TTC549 (cell line): Measurements from ENCODE around the gene USP44.
"Not testable (repeated sequence)": the region's sequence is repeated elsewhere in the genome, so short reads cannot be mapped to it uniquely, and the experiment has no call there.

ENCODE experiments used
- FAIRE-seq: peaks from 2 replicates; lab custom pipeline; 2012; peaks lifted over from hg19 to GRCh38; lab: Jason Lieb, UNC

USP44 gene

DNA sequence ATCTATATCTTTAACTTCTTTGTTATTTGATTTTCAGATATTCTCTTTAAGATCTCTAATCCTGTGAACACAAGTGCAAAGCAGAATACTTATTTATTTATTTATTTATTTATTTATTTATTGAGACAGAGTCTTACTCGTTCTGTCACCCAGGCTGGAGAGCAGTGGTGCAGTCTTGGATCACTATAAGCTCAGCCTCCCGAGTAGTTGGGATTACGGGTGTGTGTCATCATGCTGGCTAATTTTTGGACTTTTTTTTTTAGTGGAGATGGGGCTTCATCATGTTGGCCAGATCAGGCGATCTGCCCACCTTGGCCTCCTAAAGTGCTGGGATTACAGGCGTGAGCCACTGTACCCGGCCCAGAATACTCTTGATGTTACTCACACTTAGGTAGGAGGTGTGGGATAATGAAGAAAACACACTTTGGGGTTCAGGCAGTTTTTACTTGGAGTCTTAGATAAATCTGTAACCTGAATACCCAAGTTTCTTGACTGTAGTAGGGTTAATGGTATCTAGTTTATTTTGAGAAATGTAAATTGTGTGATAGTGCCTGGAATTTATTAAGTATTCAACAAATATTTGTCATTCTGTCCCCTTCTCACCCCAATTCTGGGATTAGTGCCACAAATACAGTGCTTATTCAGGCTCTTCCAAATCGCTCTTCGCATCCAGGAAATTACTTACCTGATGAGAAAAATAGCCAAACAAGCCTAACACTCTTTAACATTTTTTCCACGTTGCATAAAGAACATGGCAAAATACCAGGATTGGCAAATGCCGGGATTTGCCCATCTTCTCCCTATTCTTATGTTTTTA, 44.4 kb downstream of the USP44 start:
- no peak for FAIRE-seq

DNA sequence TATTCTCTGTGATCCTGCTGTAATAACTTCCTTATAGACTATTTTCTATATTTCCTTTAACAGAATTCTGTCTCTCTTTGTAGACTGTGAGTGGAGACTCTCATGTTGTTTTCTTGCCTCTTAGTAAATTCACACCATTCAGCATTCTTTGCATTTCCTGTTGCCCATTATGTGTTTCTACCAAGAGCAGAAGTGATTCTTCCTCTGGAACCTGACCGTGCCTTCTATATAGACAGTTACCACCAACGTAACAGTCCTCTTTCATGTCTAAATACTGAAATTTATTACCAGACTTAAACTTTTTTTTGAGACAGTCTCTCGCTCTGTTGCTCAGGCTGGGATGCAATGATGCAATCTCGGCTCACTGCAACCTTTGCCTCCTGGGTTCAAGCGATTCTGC, 46.2 kb downstream of the USP44 start:
- FAIRE-seq = no peak

DNA sequence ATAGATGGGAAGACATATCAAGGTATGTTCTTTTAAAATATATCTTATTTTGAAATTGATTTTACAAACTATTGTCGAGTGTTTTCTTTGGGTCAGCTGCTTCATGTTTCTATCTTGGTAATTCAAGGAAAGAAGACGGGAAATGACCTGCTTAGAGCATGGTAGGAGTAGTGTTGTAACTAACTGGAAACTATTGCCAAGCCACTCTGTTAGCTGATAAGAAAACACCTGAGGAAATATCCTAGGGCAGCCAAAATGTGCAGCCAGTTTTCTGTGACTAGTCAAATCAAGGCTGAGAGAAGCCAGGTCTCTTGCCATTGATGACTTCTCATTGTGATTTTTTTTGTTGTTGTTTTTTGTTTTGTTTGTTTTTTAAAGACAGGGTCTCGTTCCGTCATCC, 47.1 kb downstream of the USP44 start:
- FAIRE-seq = no peak

DNA sequence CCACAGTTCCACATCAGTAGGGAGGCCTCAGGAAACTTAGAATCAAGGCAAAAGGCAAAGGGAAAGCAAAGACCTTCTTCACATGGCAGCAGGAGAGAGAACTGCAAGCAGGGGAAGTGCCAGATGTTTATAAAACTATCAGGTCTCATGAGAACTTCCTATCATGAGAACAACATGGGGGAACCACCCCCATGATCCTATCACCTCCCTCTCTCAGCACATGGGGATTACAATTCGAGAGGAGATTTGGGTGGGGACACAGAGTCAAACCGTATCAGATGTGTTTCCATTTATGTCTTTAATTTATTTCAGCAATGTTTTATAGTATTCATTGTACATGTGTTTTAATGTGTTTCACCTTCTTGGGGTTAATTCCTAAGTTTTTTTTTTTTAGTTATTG, 51.5 kb downstream of the USP44 start:
- no peak for FAIRE-seq

DNA sequence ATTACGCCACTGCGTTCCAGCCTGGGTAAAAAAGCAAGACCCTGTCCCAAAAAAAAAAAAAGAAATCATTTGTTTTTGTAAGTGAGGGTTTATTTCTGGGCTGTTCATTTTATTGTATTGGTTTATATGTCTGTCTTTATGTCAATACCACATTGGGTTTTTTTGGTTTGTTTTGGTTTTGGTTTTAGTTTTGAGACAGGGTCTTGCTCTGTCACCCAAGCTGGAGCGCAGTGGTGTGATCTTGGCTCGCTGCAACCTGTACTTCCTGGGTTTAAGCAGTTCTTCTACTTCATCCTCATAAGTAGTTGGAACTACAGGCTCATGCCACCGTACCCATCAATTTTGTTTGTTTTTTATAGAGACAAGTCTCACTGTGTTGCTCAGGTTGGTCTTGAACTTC, 52.3 kb downstream of the USP44 start:
- no peak for FAIRE-seq

DNA sequence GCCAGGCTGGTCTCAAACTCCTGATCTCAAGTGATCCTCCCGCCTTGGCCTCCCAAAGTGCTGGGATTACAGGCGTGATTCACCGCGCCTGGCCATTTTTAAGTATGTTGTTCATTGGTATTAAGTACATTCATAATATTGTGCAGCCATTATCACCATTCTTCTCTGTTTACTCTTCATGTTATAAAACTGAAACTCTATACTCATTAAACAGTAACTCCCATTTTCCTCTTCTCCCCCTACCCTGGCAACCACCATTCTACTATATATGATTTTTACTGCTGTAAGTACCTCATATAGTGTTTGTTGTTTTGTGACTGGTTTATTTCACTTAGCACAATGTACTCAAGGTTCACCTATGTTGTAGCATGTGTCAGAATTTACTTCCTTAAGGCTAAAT, 54.2 kb downstream of the USP44 start:
- no peak for FAIRE-seq

DNA sequence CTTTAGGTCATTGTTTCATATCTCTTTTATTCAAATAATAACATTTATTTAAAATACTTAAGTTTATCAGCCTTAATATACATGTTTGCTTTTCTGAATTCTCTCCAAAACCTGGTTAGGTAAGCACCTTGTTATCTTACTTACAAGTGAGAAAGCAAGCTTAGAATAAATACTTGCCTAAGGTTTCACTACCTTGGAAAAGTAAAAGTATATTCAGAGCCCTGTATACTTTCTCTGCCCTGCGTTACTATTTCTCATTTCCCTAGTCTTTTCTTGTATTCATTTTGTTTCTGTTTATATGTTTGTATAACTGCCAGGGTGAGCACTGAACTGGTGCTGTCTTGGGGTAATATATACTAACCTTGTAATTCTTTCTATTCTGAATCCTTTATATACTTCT, 55.8 kb downstream of the USP44 start:
- no peak for FAIRE-seq

DNA sequence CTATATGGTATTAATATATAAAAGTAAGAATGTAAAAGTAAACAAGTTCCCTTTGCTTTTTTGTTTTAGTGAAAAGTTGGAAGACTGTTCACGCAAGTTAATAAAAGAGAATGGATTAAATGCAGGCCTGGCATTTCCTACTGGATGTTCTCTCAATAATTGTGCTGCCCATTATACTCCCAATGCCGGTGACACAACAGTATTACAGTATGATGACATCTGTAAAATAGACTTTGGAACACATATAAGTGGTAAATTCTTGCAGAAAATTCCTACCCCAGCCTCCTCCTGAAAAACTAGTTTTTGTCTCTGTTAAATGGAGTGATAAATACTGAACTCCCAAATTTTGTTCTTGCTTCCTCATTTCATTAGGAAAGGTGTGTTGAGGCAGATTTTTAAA, 56.4 kb downstream of the USP44 start:
- FAIRE-seq = no peak

DNA sequence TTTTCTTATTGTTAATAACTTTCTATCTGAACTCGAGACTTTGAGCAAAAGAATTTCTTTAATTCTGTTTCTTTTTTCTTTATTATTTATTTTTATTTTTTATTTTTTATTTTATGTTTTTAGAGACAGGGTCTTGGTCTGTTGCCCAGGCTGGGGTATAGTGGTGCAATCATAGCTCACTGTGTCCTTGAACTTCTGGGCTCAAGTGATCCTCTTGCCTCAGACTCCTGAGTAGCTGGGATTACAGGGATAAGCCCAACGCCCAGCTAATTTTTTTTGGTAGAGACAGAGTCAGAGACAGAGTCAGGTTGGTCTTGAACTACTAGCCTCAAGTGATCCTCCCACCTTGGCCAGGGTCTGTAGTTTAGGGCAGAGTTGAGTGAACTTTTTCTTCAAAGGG, 58.8 kb downstream of the USP44 start:
- FAIRE-seq = no peak

DNA sequence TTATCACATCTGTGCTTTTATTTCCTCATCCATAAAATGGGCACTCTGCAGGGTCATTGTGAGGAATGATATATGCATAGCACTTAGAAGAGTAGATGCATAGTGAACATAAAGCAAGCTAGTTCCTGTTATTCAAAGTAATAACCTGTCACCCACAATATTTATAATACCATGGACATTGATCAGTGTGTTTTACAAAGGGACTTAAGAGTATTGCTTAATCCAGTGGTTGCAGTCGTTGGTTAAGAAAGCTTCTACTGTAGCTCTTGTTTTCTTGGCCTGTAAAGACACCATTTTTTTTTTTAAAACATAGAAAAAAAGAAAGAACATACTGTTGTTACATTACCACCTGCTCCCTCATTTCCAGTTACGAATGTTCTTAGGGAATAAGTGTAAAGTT, 64.3 kb downstream of the USP44 start:
- no peak for FAIRE-seq

DNA sequence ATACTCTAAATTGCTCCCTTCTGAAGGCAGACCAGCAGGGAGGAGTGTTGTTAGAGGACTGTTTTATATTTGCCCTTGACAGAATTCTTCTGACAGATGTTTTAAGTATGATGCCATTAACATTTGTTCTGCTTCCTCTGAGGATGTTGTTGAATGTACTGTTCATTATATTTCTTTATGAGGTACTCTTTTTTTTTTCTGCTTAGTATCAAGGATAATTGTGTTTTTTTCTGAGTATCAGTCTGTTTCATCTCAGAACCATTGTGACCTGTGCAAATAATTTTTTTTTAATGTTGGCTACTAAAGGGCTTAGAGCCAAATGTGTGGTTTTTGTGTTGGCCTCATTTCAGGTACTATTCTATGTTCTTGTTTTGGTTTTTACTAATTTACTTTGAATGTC, 66.8 kb downstream of the USP44 start:
- no peak for FAIRE-seq

DNA sequence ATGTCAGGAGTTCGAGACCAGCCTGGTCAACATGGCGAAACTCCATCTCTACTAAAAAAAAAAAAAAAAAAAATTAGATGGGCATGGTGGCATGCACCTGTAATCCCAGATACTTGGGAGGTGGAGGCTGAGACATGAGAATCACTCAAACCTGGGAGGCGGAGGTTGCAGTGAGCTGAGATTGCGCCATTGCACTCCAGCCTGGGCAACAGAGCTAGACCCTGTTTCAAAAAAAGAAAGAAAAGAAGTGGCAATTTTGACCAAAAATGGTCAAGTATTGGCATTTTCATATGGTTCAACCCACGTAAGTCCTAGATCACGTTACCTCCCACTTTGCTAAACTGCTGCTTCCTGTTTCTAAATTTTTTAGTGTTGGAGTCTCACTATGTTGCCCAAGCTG, 68.7 kb downstream of the USP44 start:
- not testable (repeated sequence) for FAIRE-seq

DNA sequence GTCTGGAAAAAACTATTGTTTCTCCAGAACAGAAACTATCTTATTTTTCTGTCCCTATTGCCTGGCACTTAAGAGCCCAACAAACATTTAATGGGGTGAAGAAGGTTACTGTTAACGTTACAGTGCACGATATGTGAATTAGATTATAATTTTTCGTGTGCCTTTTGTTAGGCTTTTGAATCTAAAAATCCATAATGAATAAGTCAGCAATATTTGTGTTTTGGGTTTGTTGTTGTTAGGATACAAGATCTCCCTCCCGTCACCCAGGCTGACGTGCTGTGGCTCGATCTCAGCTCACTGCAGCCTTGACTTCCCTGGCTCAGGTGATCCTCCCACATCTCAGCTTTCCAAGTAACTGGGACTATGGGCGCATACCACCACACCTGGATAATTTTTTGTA, 69.4 kb downstream of the USP44 start:
- no peak for FAIRE-seq

DNA sequence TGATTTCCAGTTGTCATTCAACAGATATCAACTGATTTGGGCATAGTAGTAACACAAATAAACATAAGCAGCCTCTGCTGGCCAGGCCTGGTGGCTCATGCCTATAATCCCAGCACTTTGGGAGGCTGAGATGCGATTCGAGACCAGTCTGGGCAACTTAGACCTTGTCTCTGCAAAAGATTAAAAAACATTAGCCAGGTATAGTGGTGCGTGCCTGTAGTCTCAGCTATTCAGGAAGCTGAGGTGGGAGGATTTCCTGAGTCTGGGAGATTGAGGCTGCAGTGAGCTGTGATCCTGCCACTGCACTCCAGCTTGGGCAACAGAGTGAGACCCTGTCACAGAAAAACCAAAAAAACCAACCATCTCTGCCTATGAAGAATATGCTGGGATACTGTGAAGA, 70.2 kb downstream of the USP44 start:
- no peak for FAIRE-seq

DNA sequence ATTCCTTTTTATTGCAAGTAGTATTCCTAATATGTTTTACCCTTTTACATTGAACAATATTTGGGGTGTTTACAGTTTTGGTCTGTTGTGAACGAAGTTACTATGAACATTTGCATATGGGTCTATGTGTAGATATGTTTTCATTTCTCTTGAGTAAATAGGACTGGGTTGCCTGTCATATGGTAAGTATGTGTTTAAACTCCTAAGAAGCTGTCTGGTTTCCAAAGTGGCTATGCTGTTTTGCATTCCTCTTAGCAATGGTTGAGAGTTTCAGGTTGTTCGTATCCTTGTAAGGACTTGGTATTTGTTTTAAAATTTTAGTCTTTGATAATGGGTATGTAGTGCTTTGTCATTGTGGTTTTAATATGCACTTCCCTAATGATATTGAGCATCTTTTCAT, 71.0 kb downstream of the USP44 start:
- FAIRE-seq = no peak

DNA sequence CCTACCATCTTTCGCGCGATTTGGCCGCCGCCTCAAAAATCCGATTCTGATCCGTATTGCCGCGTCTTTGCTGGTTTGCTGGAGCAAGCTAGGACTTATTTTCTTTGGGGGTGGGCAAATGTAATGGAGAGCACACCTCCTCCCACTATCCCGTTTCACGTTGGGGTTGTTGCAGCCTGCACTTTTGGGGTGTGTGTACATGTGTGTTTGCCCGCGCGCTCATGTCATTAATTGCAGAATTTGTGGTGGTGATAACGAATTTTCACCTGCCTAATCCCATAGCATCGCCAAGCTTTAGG, 76.7 kb downstream of the USP44 start:
- FAIRE-seq = no peak

DNA sequence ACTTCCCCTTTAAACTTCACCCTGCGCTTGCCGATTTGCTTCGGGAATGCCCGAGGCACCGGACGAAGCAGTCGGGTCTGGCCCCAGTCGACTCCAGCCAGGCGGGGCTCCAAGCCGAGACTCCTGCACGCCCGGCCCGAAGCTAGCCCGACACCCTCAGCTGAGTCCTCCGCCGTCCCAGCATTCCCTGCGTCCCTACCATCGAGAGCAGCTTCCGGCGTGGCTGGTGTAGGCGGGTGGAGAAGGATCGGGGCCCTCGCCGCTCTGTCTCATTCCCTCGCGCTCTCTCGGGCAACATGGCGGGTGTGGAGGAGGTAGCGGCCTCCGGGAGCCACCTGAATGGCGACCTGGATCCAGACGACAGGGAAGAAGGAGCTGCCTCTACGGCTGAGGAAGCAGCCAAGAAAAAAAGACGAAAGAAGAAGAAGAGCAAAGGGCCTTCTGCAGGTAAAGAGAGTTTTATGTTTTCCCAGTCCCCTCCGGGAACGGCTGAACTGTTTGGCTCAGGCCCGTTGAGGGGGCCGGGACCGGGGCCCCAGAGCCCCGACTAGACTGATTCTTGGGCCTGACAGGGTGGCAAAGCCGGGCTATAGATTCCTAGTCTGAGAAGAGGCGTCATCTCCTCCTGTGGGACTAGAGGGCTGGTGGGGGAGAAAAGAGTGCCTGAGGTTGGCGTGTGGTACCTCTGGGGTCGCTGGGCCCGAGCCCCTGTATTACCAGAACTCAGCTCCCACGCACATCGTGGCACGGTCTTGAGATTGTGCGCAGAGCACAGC, 77.2 kb downstream of the USP44 start, which contains the start of gene METAP2:
Gene METAP2, plus strand, starts transcription at position 269 of the 776 bp plus-strand sequence. Its CDS starts 28 bp downstream, at position 297.
- FAIRE-seq = peak; percentile 82

DNA sequence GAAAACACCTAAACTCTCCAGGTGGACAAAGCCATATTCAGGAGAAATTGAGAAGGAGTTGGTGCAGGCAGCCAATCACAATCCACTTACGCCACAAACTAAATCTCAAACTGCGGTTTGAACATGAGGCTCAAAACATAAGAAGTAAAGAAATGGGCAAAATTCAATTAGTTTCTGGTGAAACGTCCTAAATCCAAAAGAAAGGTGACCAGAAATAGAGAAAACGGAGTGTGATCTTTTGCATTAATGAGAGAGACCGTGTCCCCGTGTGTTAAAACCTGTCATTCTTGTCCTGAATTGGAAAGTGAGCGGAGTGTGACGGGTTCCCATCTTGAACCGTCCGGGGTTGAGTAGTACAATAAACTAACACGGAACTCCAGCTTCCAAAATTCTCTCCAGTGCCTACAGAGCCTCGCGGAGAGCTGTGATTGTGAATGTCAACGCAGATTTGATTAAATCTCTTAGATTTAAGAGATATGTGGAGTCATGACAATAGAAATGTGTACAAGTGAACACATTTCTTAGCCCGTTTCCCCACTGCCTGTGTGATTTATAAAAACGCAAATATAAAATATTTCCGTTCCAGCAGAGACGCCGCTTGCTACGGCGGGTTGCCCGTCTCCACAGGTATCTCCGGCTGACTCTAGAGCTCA, 77.9 kb downstream of the USP44 start:
- FAIRE-seq = no peak

DNA sequence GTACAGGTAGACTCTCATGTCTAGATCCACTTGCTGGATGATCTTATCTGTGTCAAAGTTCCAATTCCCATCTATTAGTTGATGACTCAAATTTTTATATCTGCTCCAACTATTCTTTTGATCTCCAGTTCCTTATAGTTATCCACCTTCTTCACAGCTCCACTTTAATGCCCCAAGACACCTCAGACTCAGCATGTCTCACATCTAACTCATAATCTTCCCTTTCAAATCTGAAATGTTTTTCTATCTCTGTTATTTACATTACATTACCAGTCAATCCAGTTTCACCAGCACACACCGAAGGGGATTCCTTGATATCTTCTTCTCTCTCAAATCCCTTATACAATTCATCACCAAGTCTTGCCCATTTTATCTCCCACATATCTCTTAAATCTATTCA, 81.0 kb downstream of the USP44 start:
- no peak for FAIRE-seq
